NT2/D1 (cell line): ENCODE data around the gene SND1.

ENCODE experiments used
- DNase-seq: peaks from one replicate; pipeline ENCODE4 v3.0.0-alpha.2; 2011; ENCODE audit warnings: low read depth, low spot score
- H3K27me3 ChIP-seq: 2 replicates; pipeline ENCODE4 v1.6.0; 2011; ENCODE audit warnings: mild to moderate bottlenecking; ENCODE audit not compliant: insufficient read length, insufficient read depth
- H3K36me3 ChIP-seq: 2 replicates; pipeline ENCODE4 v1.6.1; 2011; ENCODE audit warnings: mild to moderate bottlenecking, low read length, mixed read lengths; ENCODE audit not compliant: insufficient read depth, insufficient read length
- H3K4me1 ChIP-seq: 2 replicates; pipeline ENCODE4 v1.5.1; 2011; ENCODE audit not compliant: insufficient read depth, insufficient read length
- H3K4me3 ChIP-seq: 2 replicates; pipeline ENCODE4 v1.5.1; 2011; ENCODE audit warnings: low read depth; ENCODE audit not compliant: insufficient read length
- H3K9ac ChIP-seq: 2 replicates; pipeline ENCODE4 v1.6.0; 2011; ENCODE audit warnings: low read depth; ENCODE audit not compliant: insufficient read length
- H3K9me3 ChIP-seq: 2 replicates; pipeline ENCODE4 v1.5.1; 2011; ENCODE audit warnings: mild to moderate bottlenecking, low read length; ENCODE audit not compliant: insufficient read depth
- SUZ12 ChIP-seq: IDR thresholded peaks from 2 replicates; pipeline ENCODE4 v1.6.1; 2011; ENCODE audit not compliant: insufficient read length, insufficient read depth; ENCODE audit errors: extremely low read depth
- YY1 ChIP-seq: IDR thresholded peaks from 2 replicates; pipeline ENCODE4 v1.6.1; 2011; ENCODE audit not compliant: insufficient read length, insufficient read depth
- ZNF274 ChIP-seq: IDR thresholded peaks from 2 replicates; pipeline ENCODE4 v1.6.1; 2011; ENCODE audit warnings: mild to moderate bottlenecking, low read depth, low read length

Gene SND1

GRCh38 chr7:127911968-127912511 is 260.0 kb downstream of the SND1 start:
- Histone ChIP-seq H3K27me3 (no peaks in the 10 kb centered on the region), H3K4me3 (no peak overlapping the region)
- no peak for TF ChIP-seq SUZ12
- TF ChIP-seq YY1: no peak
- TF ChIP-seq ZNF274: no peak

GRCh38 chr7:127912901-127913300 is 260.9 kb downstream of the SND1 start:
- no peak for DNase-seq
- Histone ChIP-seq H3K36me3 (peaks cover 9% of the 10 kb centered on the region), H3K4me1 (no peaks in the 10 kb centered on the region), H3K27me3 (no peaks in the 10 kb centered on the region), H3K9ac (no peak overlapping the region), H3K4me3 (no peak overlapping the region), H3K9me3 (no peaks in the 10 kb centered on the region)
- TF ChIP-seq YY1 (no peak), SUZ12 (no peak), ZNF274 (no peak)

More at GRCh38 chr7:127911968-127912511, 260.0 kb downstream of the SND1 start:
- no peak overlapping the region for H3K9ac ChIP-seq
- no peaks in the 10 kb centered on the region for H3K4me1 ChIP-seq
- no peaks in the 10 kb centered on the region for H3K9me3 ChIP-seq
- DNase-seq: no peak
- peaks cover 9% of the 10 kb centered on the region for H3K36me3 ChIP-seq

- Histone ChIP-seq H3K4me1 (no peaks in the 10 kb centered on the region), H3K27me3 (no peaks in the 10 kb centered on the region), H3K36me3 (peaks cover 9% of the 10 kb centered on the region), H3K9me3 (no peaks in the 10 kb centered on the region), H3K9ac (no peak overlapping the region), H3K4me3 (no peak overlapping the region)
- DNase-seq: no peak
- TF ChIP-seq SUZ12 (no peak), ZNF274 (no peak)
These were observed 261.7 kb downstream of the SND1 start for GRCh38 chr7:127913686-127914085.

GRCh38 chr7:127914693-127915092 is 262.7 kb downstream of the SND1 start:
- Histone ChIP-seq H3K27me3 (no peaks in the 10 kb centered on the region), H3K4me3 (no peak overlapping the region), H3K9ac (no peak overlapping the region), H3K36me3 (peaks cover 6% of the 10 kb centered on the region), H3K9me3 (no peaks in the 10 kb centered on the region), H3K4me1 (no peaks in the 10 kb centered on the region)
- DNase-seq: no peak
- no peak for TF ChIP-seq YY1
- no peak for TF ChIP-seq SUZ12
- TF ChIP-seq ZNF274: no peak

GRCh38 chr7:127916735-127917134 is 264.7 kb downstream of the SND1 start:
- no peaks in the 10 kb centered on the region for H3K27me3 ChIP-seq
- H3K9me3 ChIP-seq: no peaks in the 10 kb centered on the region
- H3K4me3 ChIP-seq: no peak overlapping the region
- H3K4me1 ChIP-seq: no peaks in the 10 kb centered on the region
- H3K9ac ChIP-seq: no peak overlapping the region
- DNase-seq: no peak
- TF ChIP-seq SUZ12: no peak
- no peak for TF ChIP-seq ZNF274
- no peaks in the 10 kb centered on the region for H3K36me3 ChIP-seq

GRCh38 chr7:127918130-127918529 is 266.1 kb downstream of the SND1 start:
- Histone ChIP-seq H3K4me3 (no peak overlapping the region), H3K9me3 (no peaks in the 10 kb centered on the region), H3K27me3 (no peaks in the 10 kb centered on the region), H3K4me1 (no peaks in the 10 kb centered on the region), H3K9ac (no peak overlapping the region), H3K36me3 (no peaks in the 10 kb centered on the region)
- TF ChIP-seq ZNF274 (no peak), YY1 (no peak)
- no peak for DNase-seq

GRCh38 chr7:127920787-127921438 is 268.9 kb downstream of the SND1 start:
- no peak overlapping the region for H3K9ac ChIP-seq
- H3K9me3 ChIP-seq: no peaks in the 10 kb centered on the region
- no peak overlapping the region for H3K4me3 ChIP-seq
- DNase-seq: no peak
- no peaks in the 10 kb centered on the region for H3K36me3 ChIP-seq
- TF ChIP-seq YY1: no peak
- TF ChIP-seq ZNF274: no peak
- TF ChIP-seq SUZ12: no peak
- no peaks in the 10 kb centered on the region for H3K4me1 ChIP-seq
- no peaks in the 10 kb centered on the region for H3K27me3 ChIP-seq
